ENCODE measurements around the gene GGTLC3.
"Not testable (repeated sequence)": the region's sequence is repeated elsewhere in the genome, so short reads cannot be mapped to it uniquely, and the experiment has no call there.

Gene GGTLC3

GRCh38 chr22:18518061-18518460, at the start of gene GGTLC3:
TSS of gene GGTLC3 (minus strand) at chr22:18518161. CDS start at chr22:18517897, 264 bp downstream.
- not testable (repeated sequence) for H3K27ac ChIP-seq (ENCODE audit: low read depth, low read length); H2AFZ ChIP-seq (ENCODE audit: low read length, unreplicated experiment); H3K36me3 ChIP-seq (ENCODE audit: insufficient read depth, low read length); H3K4me1 ChIP-seq (ENCODE audit: control insufficient read depth, insufficient read depth, low read length, unreplicated experiment); H3K27me3 ChIP-seq (ENCODE audit: insufficient read depth, low read length); H3K79me2 ChIP-seq (ENCODE audit: control insufficient read depth, insufficient read depth, low read length, unreplicated experiment); H3K4me3 ChIP-seq (ENCODE audit: low read depth, low read length)

GRCh38 chr22:18560099-18560974, 42.4 kb upstream of the GGTLC3 start:
- not testable (repeated sequence) for H3K36me3 ChIP-seq (ENCODE audit: insufficient read depth, low read length); H3K27me3 ChIP-seq (ENCODE audit: insufficient read depth, low read length); H3K79me2 ChIP-seq (ENCODE audit: control insufficient read depth, insufficient read depth, low read length, unreplicated experiment); H3K27ac ChIP-seq (ENCODE audit: low read depth, low read length); H3K4me1 ChIP-seq (ENCODE audit: control insufficient read depth, insufficient read depth, low read length, unreplicated experiment); H3K4me3 ChIP-seq (ENCODE audit: low read depth, low read length); H2AFZ ChIP-seq (ENCODE audit: low read length, unreplicated experiment)

- not testable (repeated sequence) for H3K36me3 ChIP-seq (ENCODE audit: insufficient read depth, low read length); H3K79me2 ChIP-seq (ENCODE audit: control insufficient read depth, insufficient read depth, low read length, unreplicated experiment)
Observed at GRCh38 chr22:18558939-18559338, 41.0 kb upstream of the GGTLC3 start.

GRCh38 chr22:18558516-18558915, 40.6 kb upstream of the GGTLC3 start:
- H3K36me3 ChIP-seq (ENCODE audit: insufficient read depth, low read length); H3K4me1 ChIP-seq (ENCODE audit: control insufficient read depth, insufficient read depth, low read length, unreplicated experiment); H3K27ac ChIP-seq (ENCODE audit: low read depth, low read length): not testable (repeated sequence)

More at GRCh38 chr22:18558939-18559338, 41.0 kb upstream of the GGTLC3 start:
- H3K4me3 ChIP-seq (ENCODE audit: low read depth, low read length); H3K27ac ChIP-seq (ENCODE audit: low read depth, low read length); H3K4me1 ChIP-seq (ENCODE audit: control insufficient read depth, insufficient read depth, low read length, unreplicated experiment); H2AFZ ChIP-seq (ENCODE audit: low read length, unreplicated experiment); H3K27me3 ChIP-seq (ENCODE audit: insufficient read depth, low read length): not testable (repeated sequence)

GRCh38 chr22:18554280-18555256, 36.6 kb upstream of the GGTLC3 start:
- H3K4me1 ChIP-seq (ENCODE audit: control insufficient read depth, insufficient read depth, low read length, unreplicated experiment); H3K4me3 ChIP-seq (ENCODE audit: low read depth, low read length); H3K27me3 ChIP-seq (ENCODE audit: insufficient read depth, low read length); H3K79me2 ChIP-seq (ENCODE audit: control insufficient read depth, insufficient read depth, low read length, unreplicated experiment); H2AFZ ChIP-seq (ENCODE audit: low read length, unreplicated experiment); H3K36me3 ChIP-seq (ENCODE audit: insufficient read depth, low read length); H3K27ac ChIP-seq (ENCODE audit: low read depth, low read length): not testable (repeated sequence)

More at GRCh38 chr22:18558516-18558915, 40.6 kb upstream of the GGTLC3 start:
- H2AFZ ChIP-seq (ENCODE audit: low read length, unreplicated experiment); H3K79me2 ChIP-seq (ENCODE audit: control insufficient read depth, insufficient read depth, low read length, unreplicated experiment); H3K27me3 ChIP-seq (ENCODE audit: insufficient read depth, low read length); H3K4me3 ChIP-seq (ENCODE audit: low read depth, low read length): not testable (repeated sequence)

GRCh38 chr22:18552839-18553597, 35.1 kb upstream of the GGTLC3 start:
- not testable (repeated sequence) for H3K36me3 ChIP-seq (ENCODE audit: insufficient read depth, low read length); H3K4me1 ChIP-seq (ENCODE audit: control insufficient read depth, insufficient read depth, low read length, unreplicated experiment); H2AFZ ChIP-seq (ENCODE audit: low read length, unreplicated experiment); H3K4me3 ChIP-seq (ENCODE audit: low read depth, low read length); H3K27me3 ChIP-seq (ENCODE audit: insufficient read depth, low read length); H3K79me2 ChIP-seq (ENCODE audit: control insufficient read depth, insufficient read depth, low read length, unreplicated experiment); H3K27ac ChIP-seq (ENCODE audit: low read depth, low read length)

- not testable (repeated sequence) for H2AFZ ChIP-seq (ENCODE audit: low read length, unreplicated experiment); H3K4me1 ChIP-seq (ENCODE audit: control insufficient read depth, insufficient read depth, low read length, unreplicated experiment); H3K79me2 ChIP-seq (ENCODE audit: control insufficient read depth, insufficient read depth, low read length, unreplicated experiment); H3K4me3 ChIP-seq (ENCODE audit: low read depth, low read length); H3K36me3 ChIP-seq (ENCODE audit: insufficient read depth, low read length); H3K27ac ChIP-seq (ENCODE audit: low read depth, low read length); H3K27me3 ChIP-seq (ENCODE audit: insufficient read depth, low read length)
Observed at GRCh38 chr22:18551046-18551445, 33.1 kb upstream of the GGTLC3 start.

GRCh38 chr22:18549458-18550179, 31.7 kb upstream of the GGTLC3 start:
- H2AFZ ChIP-seq (ENCODE audit: low read length, unreplicated experiment); H3K27me3 ChIP-seq (ENCODE audit: insufficient read depth, low read length); H3K36me3 ChIP-seq (ENCODE audit: insufficient read depth, low read length); H3K79me2 ChIP-seq (ENCODE audit: control insufficient read depth, insufficient read depth, low read length, unreplicated experiment); H3K4me3 ChIP-seq (ENCODE audit: low read depth, low read length); H3K4me1 ChIP-seq (ENCODE audit: control insufficient read depth, insufficient read depth, low read length, unreplicated experiment); H3K27ac ChIP-seq (ENCODE audit: low read depth, low read length): not testable (repeated sequence)

- H2AFZ ChIP-seq (ENCODE audit: low read length, unreplicated experiment); H3K27ac ChIP-seq (ENCODE audit: low read depth, low read length); H3K4me1 ChIP-seq (ENCODE audit: control insufficient read depth, insufficient read depth, low read length, unreplicated experiment); H3K79me2 ChIP-seq (ENCODE audit: control insufficient read depth, insufficient read depth, low read length, unreplicated experiment); H3K36me3 ChIP-seq (ENCODE audit: insufficient read depth, low read length); H3K27me3 ChIP-seq (ENCODE audit: insufficient read depth, low read length); H3K4me3 ChIP-seq (ENCODE audit: low read depth, low read length): not testable (repeated sequence)
Observed at GRCh38 chr22:18544615-18545014, 26.7 kb upstream of the GGTLC3 start.

GRCh38 chr22:18543400-18543799, 25.4 kb upstream of the GGTLC3 start:
- H2AFZ ChIP-seq (ENCODE audit: low read length, unreplicated experiment); H3K36me3 ChIP-seq (ENCODE audit: insufficient read depth, low read length); H3K27me3 ChIP-seq (ENCODE audit: insufficient read depth, low read length); H3K4me1 ChIP-seq (ENCODE audit: control insufficient read depth, insufficient read depth, low read length, unreplicated experiment); H3K79me2 ChIP-seq (ENCODE audit: control insufficient read depth, insufficient read depth, low read length, unreplicated experiment); H3K27ac ChIP-seq (ENCODE audit: low read depth, low read length); H3K4me3 ChIP-seq (ENCODE audit: low read depth, low read length): not testable (repeated sequence)
